ENCODE results near the gene TMEM184A.

The TMEM184A gene

DNA sequence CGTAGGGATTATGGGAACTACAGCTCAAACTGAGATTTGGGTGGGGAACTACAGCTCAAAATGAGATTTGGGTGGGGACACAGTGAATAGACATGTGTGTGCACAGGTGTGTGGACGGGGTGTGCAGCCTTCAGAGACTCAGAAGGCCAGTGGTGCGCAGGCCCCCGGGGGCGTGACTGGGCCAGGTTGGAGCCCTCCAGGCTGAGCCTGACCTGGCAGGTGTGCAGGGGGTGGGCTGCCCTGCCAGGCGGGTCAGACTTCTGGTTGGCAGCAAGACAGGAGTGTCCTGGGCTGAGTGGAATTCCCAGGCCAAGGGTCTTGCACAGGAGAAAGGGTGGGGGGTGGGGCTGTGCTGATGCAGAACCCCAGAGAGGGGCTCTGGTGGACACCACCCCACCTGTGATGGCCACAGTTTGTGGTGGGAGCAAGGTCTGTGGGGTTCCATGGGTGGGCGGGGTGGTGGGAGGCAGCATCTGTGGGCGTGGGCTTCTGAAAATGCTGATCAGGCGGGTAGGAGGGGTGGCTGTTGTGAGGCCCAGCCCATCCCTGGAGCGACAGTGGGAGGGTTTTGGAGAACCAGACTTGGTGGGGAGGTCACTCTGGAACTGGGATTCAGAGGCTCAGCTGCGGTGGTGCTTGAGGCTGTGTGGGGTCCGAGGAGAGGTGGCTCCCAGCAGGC lies 43.1 kb upstream of the TMEM184A start:
- no peaks in the 10 kb centered on the region for H3K9me3 ChIP-seq (ENCODE audit: control extremely low read depth in 1 of 5, control insufficient read depth in 4 of 5, insufficient read depth in 2 of 5, low read depth in 1 of 5, low read length in 4 of 5)
- ChIA-PET POLR2A (no interaction called here), CTCF (no interaction called here)
- H3K4me1 ChIP-seq (ENCODE audit: control extremely low read depth in 1 of 4, control insufficient read depth in 4 of 4, insufficient read depth in 4 of 4, low read length in 3 of 4), result no peaks in the 10 kb centered on the region
- no peaks in the 10 kb centered on the region for H3K27me3 ChIP-seq (replicated peaks in 2 of 5; ENCODE audit: control insufficient read depth in 4 of 5, insufficient read depth in 5 of 5, low read length in 4 of 5)
- DNase-seq, result no peak
- H3K4me3 ChIP-seq (ENCODE audit: control insufficient read depth in 1 of 7, extremely low read depth in 1 of 7, insufficient read depth in 4 of 7, low read depth in 2 of 7, low read length in 6 of 7), result no peak overlapping the region
- 99% methylated on average over 9 of the region's 12 CpGs for WGBS (ENCODE audit: insufficient coverage)
- H3K36me3 ChIP-seq (ENCODE audit: control insufficient read depth in 4 of 4, insufficient read depth in 4 of 4, low read length in 3 of 4), result no peaks in the 10 kb centered on the region
- H3K27ac ChIP-seq (ENCODE audit: insufficient read depth in 1 of 2, low read depth in 1 of 2, low read length in 2 of 2, poor library complexity in 1 of 2, severe bottlenecking in 2 of 2), result no peak overlapping the region

DNA sequence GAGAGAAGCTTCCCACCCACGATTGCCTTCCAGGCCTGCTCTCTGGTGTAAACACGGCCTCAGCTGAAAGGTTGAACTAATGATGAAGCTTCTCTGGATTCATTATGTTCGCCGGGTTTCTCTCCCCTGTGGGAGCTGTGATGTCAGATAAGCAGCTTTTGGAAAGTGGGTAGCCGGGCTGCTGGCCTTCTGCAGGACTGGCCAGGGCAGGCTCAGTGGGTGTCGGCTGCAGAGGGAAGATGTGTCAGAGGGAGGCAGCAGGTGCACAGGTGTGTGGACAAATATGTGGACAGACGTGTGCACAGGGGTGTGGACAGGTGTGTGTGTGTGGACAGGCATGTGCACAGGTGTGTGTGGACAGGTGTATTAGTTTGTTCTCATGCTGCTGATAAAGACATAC lies 42.3 kb upstream of the TMEM184A start:
- Histone ChIP-seq H3K4me3 (ENCODE audit: control insufficient read depth in 1 of 7, extremely low read depth in 1 of 7, insufficient read depth in 4 of 7, low read depth in 2 of 7, low read length in 6 of 7) (no peak overlapping the region), H3K36me3 (ENCODE audit: control insufficient read depth in 4 of 4, insufficient read depth in 4 of 4, low read length in 3 of 4) (no peaks in the 10 kb centered on the region), H3K4me1 (ENCODE audit: control extremely low read depth in 1 of 4, control insufficient read depth in 4 of 4, insufficient read depth in 4 of 4, low read length in 3 of 4) (no peaks in the 10 kb centered on the region), H3K27me3 (replicated peaks in 2 of 5; ENCODE audit: control insufficient read depth in 4 of 5, insufficient read depth in 5 of 5, low read length in 4 of 5) (peaks cover 0 to 2% (median 0%) of the 10 kb centered on the region in 5 experiments), H3K9me3 (ENCODE audit: control extremely low read depth in 1 of 5, control insufficient read depth in 4 of 5, insufficient read depth in 2 of 5, low read depth in 1 of 5, low read length in 4 of 5) (no peaks in the 10 kb centered on the region), H3K27ac (ENCODE audit: insufficient read depth in 1 of 2, low read depth in 1 of 2, low read length in 2 of 2, poor library complexity in 1 of 2, severe bottlenecking in 2 of 2) (no peak overlapping the region)
- ChIA-PET POLR2A (no interaction called here), CTCF (interaction anchor here (0.9 to 1.3 kb wide), 2 partner anchors 55 to 750 kb away, joined by 3 to 4 read pairs; no protein-coding TSS in a partner anchor)
- 96% methylated on average over 4 of the region's 7 CpGs for WGBS (ENCODE audit: insufficient coverage)
- no peak for DNase-seq

DNA sequence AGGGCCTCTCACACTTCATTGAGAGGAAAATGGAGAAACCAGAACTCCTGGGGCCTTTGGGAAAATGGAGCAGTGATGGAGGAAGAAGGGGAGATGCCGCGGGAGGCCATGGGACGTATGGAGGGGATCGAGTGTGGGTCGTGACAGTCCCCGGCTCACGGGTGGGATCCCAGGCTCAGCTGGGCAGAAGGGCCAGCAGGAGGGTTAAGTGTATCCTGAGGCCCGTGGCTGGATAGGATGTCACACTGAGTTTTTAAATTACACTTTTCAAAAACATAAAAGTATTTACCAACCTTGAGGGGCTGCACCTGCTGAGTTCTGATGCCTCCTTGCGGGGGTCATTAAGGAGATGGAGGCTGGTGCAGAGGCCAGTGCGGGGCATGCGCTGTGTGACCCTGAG lies 41.8 kb upstream of the TMEM184A start:
- H3K9me3 ChIP-seq (ENCODE audit: control extremely low read depth in 1 of 5, control insufficient read depth in 4 of 5, insufficient read depth in 2 of 5, low read depth in 1 of 5, low read length in 4 of 5), result no peaks in the 10 kb centered on the region
- no peak overlapping the region for H3K27ac ChIP-seq (ENCODE audit: insufficient read depth in 1 of 2, low read depth in 1 of 2, low read length in 2 of 2, poor library complexity in 1 of 2, severe bottlenecking in 2 of 2)
- DNase-seq, result no peak
- no peaks in the 10 kb centered on the region for H3K4me1 ChIP-seq (ENCODE audit: control extremely low read depth in 1 of 4, control insufficient read depth in 4 of 4, insufficient read depth in 4 of 4, low read length in 3 of 4)
- ChIA-PET CTCF (interaction anchor here (0.9 to 1.3 kb wide), 2 partner anchors 55 to 750 kb away, joined by 3 to 4 read pairs; no protein-coding TSS in a partner anchor), POLR2A (no interaction called here)
- peaks cover 0 to 7% (median 0%) of the 10 kb centered on the region in 5 experiments for H3K27me3 ChIP-seq (replicated peaks in 2 of 5; ENCODE audit: control insufficient read depth in 4 of 5, insufficient read depth in 5 of 5, low read length in 4 of 5)
- 99% methylated on average over 10 of the region's 11 CpGs for WGBS (ENCODE audit: insufficient coverage)
- H3K4me3 ChIP-seq (ENCODE audit: control insufficient read depth in 1 of 7, extremely low read depth in 1 of 7, insufficient read depth in 4 of 7, low read depth in 2 of 7, low read length in 6 of 7), result no peak overlapping the region
- no peaks in the 10 kb centered on the region for H3K36me3 ChIP-seq (ENCODE audit: control insufficient read depth in 4 of 4, insufficient read depth in 4 of 4, low read length in 3 of 4)

DNA sequence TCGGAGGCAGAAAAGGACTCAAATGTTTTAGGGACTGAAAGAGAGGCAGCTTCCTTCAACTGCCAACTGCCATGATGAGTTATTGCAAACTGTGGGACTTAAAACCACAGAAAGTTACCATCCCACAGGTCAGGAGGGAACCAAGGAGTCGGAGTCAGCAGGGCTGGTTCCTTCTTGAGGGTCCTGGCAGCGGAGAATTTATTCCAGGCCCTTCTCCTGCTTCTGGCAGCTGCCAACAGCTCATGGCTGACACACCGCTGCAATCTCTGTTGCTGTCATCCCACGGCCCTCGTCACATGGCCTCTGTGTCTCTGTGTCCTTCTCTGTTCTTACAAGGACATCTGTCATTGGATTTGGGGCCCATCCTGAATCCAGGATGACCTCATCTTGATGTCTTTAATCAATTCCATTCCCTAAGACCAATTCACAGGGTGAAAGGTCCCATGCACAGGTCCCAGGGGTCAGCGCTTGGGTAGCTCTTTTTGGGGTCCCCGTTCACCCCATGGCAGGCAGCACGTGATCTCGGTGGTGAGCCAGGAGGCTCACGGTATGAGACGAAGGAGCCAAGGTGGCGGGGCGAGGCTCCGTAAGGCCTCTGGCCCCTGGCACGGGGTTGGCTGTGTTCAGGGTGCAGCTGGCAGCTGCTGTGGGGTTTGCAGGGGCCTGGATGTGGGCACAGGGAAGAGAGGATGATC lies 41.2 kb upstream of the TMEM184A start:
- Histone ChIP-seq H3K4me1 (ENCODE audit: control extremely low read depth in 1 of 4, control insufficient read depth in 4 of 4, insufficient read depth in 4 of 4, low read length in 3 of 4) (peaks cover 0 to 6% (median 1%) of the 10 kb centered on the region in 4 experiments), H3K9me3 (ENCODE audit: control extremely low read depth in 1 of 5, control insufficient read depth in 4 of 5, insufficient read depth in 2 of 5, low read depth in 1 of 5, low read length in 4 of 5) (no peaks in the 10 kb centered on the region), H3K27me3 (replicated peaks in 2 of 5; ENCODE audit: control insufficient read depth in 4 of 5, insufficient read depth in 5 of 5, low read length in 4 of 5) (peaks cover 0 to 13% (median 0%) of the 10 kb centered on the region in 5 experiments), H3K27ac (ENCODE audit: insufficient read depth in 1 of 2, low read depth in 1 of 2, low read length in 2 of 2, poor library complexity in 1 of 2, severe bottlenecking in 2 of 2) (no peak overlapping the region), H3K4me3 (ENCODE audit: control insufficient read depth in 1 of 7, extremely low read depth in 1 of 7, insufficient read depth in 4 of 7, low read depth in 2 of 7, low read length in 6 of 7) (no peak overlapping the region), H3K36me3 (ENCODE audit: control insufficient read depth in 4 of 4, insufficient read depth in 4 of 4, low read length in 3 of 4) (no peaks in the 10 kb centered on the region)
- no peak for DNase-seq
- POLR2A ChIA-PET, result no interaction called here
- CTCF ChIA-PET, result interaction anchor here (0.9 to 1.3 kb wide), 2 partner anchors 56 to 751 kb away, joined by 3 to 4 read pairs; no protein-coding TSS in a partner anchor
- WGBS (ENCODE audit: insufficient coverage), result 91% methylated on average over 15 of the region's 16 CpGs

DNA sequence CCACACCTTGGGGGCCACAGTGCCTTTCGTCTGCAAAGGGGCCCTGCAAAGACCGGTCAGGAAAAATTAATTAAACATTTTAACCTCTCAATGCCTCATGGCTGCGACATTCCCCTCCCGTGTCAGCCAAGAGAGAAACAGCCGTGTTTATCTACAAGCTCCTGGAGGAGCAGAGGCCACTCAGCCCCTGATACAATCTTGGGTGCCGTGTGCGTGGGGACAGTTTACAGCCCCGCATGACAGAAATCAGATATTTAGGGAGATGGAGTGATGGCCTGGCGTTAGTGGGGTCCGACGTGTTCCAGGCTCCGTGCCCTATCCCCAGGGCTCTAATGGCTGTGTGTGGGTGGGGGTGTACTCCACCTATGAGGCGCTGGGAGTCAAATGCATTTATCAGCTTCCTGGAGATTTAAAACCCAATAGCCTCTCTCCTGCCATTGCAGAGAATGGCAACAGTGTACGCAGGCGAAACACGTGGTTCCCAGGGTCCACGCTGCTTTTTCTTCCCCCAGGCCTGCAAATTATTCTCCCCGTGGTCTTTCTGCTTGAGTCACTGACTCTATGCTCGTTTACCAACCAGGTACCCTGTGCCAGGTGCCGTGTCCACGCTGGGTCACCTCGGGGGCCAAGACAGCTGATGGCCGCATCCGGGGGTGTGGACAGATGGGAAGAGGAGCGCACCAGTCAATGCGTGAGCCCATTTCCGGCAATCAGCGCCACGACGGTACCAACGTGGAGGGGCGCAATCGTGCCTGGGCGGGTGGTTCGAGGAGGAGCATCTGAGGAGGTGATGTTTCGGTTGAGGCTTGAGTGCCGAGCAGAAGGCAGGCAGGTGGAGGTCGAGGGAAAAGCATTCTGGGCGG lies 40.4 kb upstream of the TMEM184A start:
- ChIA-PET CTCF (interaction anchor here (1.0 kb wide), 1 partner anchor 19 kb away, joined by 3 read pairs; no protein-coding TSS in a partner anchor), POLR2A (no interaction called here)
- Histone ChIP-seq H3K27me3 (replicated peaks in 2 of 5; ENCODE audit: control insufficient read depth in 4 of 5, insufficient read depth in 5 of 5, low read length in 4 of 5) (peaks cover 0 to 21% (median 4%) of the 10 kb centered on the region in 5 experiments), H3K4me3 (ENCODE audit: control insufficient read depth in 1 of 7, extremely low read depth in 1 of 7, insufficient read depth in 4 of 7, low read depth in 2 of 7, low read length in 6 of 7) (no peak overlapping the region), H3K9me3 (ENCODE audit: control extremely low read depth in 1 of 5, control insufficient read depth in 4 of 5, insufficient read depth in 2 of 5, low read depth in 1 of 5, low read length in 4 of 5) (no peaks in the 10 kb centered on the region), H3K4me1 (ENCODE audit: control extremely low read depth in 1 of 4, control insufficient read depth in 4 of 4, insufficient read depth in 4 of 4, low read length in 3 of 4) (peaks cover 0 to 14% (median 7%) of the 10 kb centered on the region in 4 experiments), H3K36me3 (ENCODE audit: control insufficient read depth in 4 of 4, insufficient read depth in 4 of 4, low read length in 3 of 4) (no peaks in the 10 kb centered on the region), H3K27ac (ENCODE audit: insufficient read depth in 1 of 2, low read depth in 1 of 2, low read length in 2 of 2, poor library complexity in 1 of 2, severe bottlenecking in 2 of 2) (no peak overlapping the region)
- 95% methylated on average over 35 of the region's 39 CpGs for WGBS (ENCODE audit: insufficient coverage)
- no peak for DNase-seq

DNA sequence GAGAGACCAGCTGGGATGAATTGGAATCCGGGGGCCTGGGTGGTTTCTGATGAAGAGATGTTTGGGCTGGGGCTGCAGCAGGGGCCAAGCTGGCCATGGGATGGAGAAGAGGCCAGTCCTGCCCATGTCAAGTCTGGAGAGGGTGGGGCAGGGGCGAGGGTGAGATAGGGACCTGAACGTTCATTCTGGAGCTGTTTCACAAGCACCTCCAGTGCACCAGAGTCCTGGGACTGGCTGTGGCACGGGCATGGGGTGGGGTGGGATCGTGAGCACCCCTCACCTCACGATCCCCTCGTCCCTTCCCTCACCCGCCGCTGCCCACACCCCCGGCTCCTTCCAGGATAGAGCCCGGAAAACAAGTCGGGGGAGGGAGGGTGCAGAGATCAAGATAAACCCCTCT lies 39.6 kb upstream of the TMEM184A start:
- Histone ChIP-seq H3K9me3 (ENCODE audit: control extremely low read depth in 1 of 5, control insufficient read depth in 4 of 5, insufficient read depth in 2 of 5, low read depth in 1 of 5, low read length in 4 of 5) (no peaks in the 10 kb centered on the region), H3K36me3 (ENCODE audit: control insufficient read depth in 4 of 4, insufficient read depth in 4 of 4, low read length in 3 of 4) (no peaks in the 10 kb centered on the region), H3K27me3 (replicated peaks in 2 of 5; ENCODE audit: control insufficient read depth in 4 of 5, insufficient read depth in 5 of 5, low read length in 4 of 5) (peaks cover 0 to 29% (median 8%) of the 10 kb centered on the region in 5 experiments), H3K4me3 (ENCODE audit: control insufficient read depth in 1 of 7, extremely low read depth in 1 of 7, insufficient read depth in 4 of 7, low read depth in 2 of 7, low read length in 6 of 7) (no peak overlapping the region), H3K27ac (ENCODE audit: insufficient read depth in 1 of 2, low read depth in 1 of 2, low read length in 2 of 2, poor library complexity in 1 of 2, severe bottlenecking in 2 of 2) (no peak overlapping the region), H3K4me1 (ENCODE audit: control extremely low read depth in 1 of 4, control insufficient read depth in 4 of 4, insufficient read depth in 4 of 4, low read length in 3 of 4) (peaks cover 0 to 15% (median 8%) of the 10 kb centered on the region in 4 experiments)
- DNase-seq, result no peak
- WGBS (ENCODE audit: insufficient coverage), result 87% methylated on average over 5 of the region's 12 CpGs
- CTCF ChIA-PET, result interaction anchor here (1.0 kb wide), 1 partner anchor 18 kb away, joined by 3 read pairs; no protein-coding TSS in a partner anchor
- POLR2A ChIA-PET, result no interaction called here
